Naive thymus-derived CD4-positive, alpha-beta T cell (primary cell): ENCODE data around the gene KCNA2. TPM values are rescaled to one million over a fixed set of nuclear protein-coding genes. Genes with fewer than 3 reads are reported as not detected.

ENCODE experiments used
- ATAC-seq: fragments of 150-1000 bp; cut with Tn5 transposase; 2 replicates; pipeline ENCODE4 v1.10.0; 2021; ENCODE audit warnings: mild to moderate bottlenecking, moderate library complexity
- CTCF ChIA-PET: fragments of 350-600 bp; sonication (Branson Sonifier 250); formaldehyde crosslinking; loops from one replicate; lab custom pipeline; 2021; ENCODE audit warnings: antibody characterized with exemption; lab: Charles Lee
- POLR2A ChIA-PET: fragments of 350-600 bp; sonication (Branson Sonifier 250); formaldehyde crosslinking; loops from one replicate; lab custom pipeline; 2021; ENCODE audit warnings: antibody characterized with exemption, inconsistent platforms; lab: Charles Lee
- DNase-seq, 9 donors: peaks; one replicate each; pipeline versions ENCODE4 v3.0.0 to v3.0.0-alpha.2; 2020 to 2022; ENCODE audit warnings: mixed read lengths in 1 of 9
- H3K27ac ChIP-seq: one replicate; pipeline ENCODE4 v1.7.0; 2013; ENCODE audit warnings: mild to moderate bottlenecking, low read depth, low read length, moderate library complexity
- H3K27me3 ChIP-seq, 2 donors: one replicate each; pipeline ENCODE4 v1.7.0; 2013; ENCODE audit warnings: low read length in 2 of 2, mild to moderate bottlenecking in 2 of 2, moderate library complexity in 2 of 2; ENCODE audit not compliant: control insufficient read depth in 2 of 2, insufficient read depth in 2 of 2
- H3K36me3 ChIP-seq, 3 experiments: 1 replicate in 2 of 3; 2 replicates in 1 of 3; pipeline ENCODE4 v1.7.0; 2013; ENCODE audit warnings: low read length in 3 of 3, mild to moderate bottlenecking in 3 of 3, moderate library complexity in 1 of 3; ENCODE audit not compliant: insufficient read depth in 3 of 3, control insufficient read depth in 2 of 3
- H3K4me1 ChIP-seq, 2 donors: one replicate each; pipeline ENCODE4 v1.7.0; 2013; ENCODE audit warnings: low read length in 2 of 2, mild to moderate bottlenecking in 2 of 2, moderate library complexity in 1 of 2; ENCODE audit not compliant: control insufficient read depth in 2 of 2, insufficient read depth in 2 of 2
- H3K4me3 ChIP-seq: 2 replicates; pipeline ENCODE4 v1.7.0; 2013; ENCODE audit warnings: mild to moderate bottlenecking, low read length
- H3K9me3 ChIP-seq, 3 experiments: 1 replicate in 2 of 3; 2 replicates in 1 of 3; pipeline ENCODE4 v1.7.0; 2013; ENCODE audit warnings: low read length in 3 of 3; ENCODE audit not compliant: control insufficient read depth in 2 of 3
- H3K27ac Mint-ChIP-seq, 9 donors: one replicate each; pipeline ENCODE4 v1.8.0; 2020 to 2022; ENCODE audit warnings: mixed read lengths in 9 of 9, mild to moderate bottlenecking in 8 of 9, moderate library complexity in 5 of 9, inconsistent platforms in 2 of 9
- H3K27me3 Mint-ChIP-seq, 5 donors: one replicate each; pipeline ENCODE4 v1.8.0; 2021 to 2022; ENCODE audit warnings: mixed read lengths in 5 of 5, mild to moderate bottlenecking in 1 of 5
- H3K36me3 Mint-ChIP-seq, 5 donors: one replicate each; pipeline ENCODE4 v1.8.0; 2020 to 2022; ENCODE audit warnings: mixed read lengths in 5 of 5, mild to moderate bottlenecking in 3 of 5, inconsistent platforms in 1 of 5
- H3K4me1 Mint-ChIP-seq, 7 donors: one replicate each; pipeline ENCODE4 v1.8.0; 2020 to 2022; ENCODE audit warnings: mixed read lengths in 7 of 7, mild to moderate bottlenecking in 3 of 7, inconsistent platforms in 1 of 7
- H3K4me3 Mint-ChIP-seq, 10 donors: one replicate each; pipeline ENCODE4 v1.8.0; 2020 to 2022; ENCODE audit warnings: mild to moderate bottlenecking in 10 of 10, mixed read lengths in 10 of 10, moderate library complexity in 6 of 10, inconsistent platforms in 2 of 10
- H3K9me3 Mint-ChIP-seq, 11 donors: one replicate each; pipeline ENCODE4 v1.8.0; 2020 to 2022; ENCODE audit warnings: mixed read lengths in 11 of 11, mild to moderate bottlenecking in 4 of 11, inconsistent platforms in 1 of 11, moderate library complexity in 1 of 11
- intact Hi-C, 2 donors: fragments of 100-400 bp; cut with micrococcal nuclease; formaldehyde crosslinking; loops; one replicate each; pipeline ENCODE4 v1.15.1; 2023
- polyA plus RNA-seq, 2 donors: library from polyadenylated mRNA; unstranded; fragments of 300-500 nt; fragmentation: Illumina TruSeq; gene quantifications; one replicate each; pipeline ENCODE4 v1.2.3, GENCODE V29; 2021
- total RNA-seq, 6 experiments: library from RNA in 5 of 6; stranded (reverse) in 5 of 6; gene quantifications; 1 replicate in 5 of 6; 2 replicates in 1 of 6; pipeline ENCODE4 v1.2.3 and lab custom pipeline; 2021 to 2026

KCNA2 gene
- total and polyA plus RNA-seq, 7 experiments from 2014 or later = 0.62 to 4.6 (median 1.2) TPM; not detected in 2

DNA sequence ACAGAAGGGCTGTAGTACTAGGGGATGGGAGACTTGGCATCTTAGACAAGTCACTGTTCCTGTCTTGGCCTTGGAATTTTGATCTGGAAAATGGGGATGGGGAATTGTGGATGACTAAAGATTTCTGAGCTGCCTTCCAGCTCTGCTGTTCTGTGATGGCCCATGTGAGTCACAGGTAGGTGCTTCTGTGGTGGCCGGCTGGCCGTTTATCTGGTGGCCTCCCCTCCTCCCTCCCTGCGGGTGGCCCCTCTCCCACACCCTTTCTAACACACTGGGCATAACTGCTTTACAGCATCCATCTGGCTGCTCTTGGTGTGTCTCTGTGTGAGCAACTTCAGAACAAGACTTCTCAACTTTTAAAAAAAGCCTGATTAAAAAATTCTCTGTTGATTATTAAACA lies 35.9 kb downstream of the KCNA2 start:
- Mint-ChIP-seq H3K9me3 (peaks cover 0 to 1% (median 0%) of the 10 kb centered on the region in 11 donors), H3K27me3 (peaks cover 15 to 67% (median 31%) of the 10 kb centered on the region in 5 donors), H3K4me1 (no peaks in the 10 kb centered on the region), H3K4me3 (no peak overlapping the region), H3K36me3 (no peaks in the 10 kb centered on the region), H3K27ac (no peak overlapping the region)
- no peaks in the 10 kb centered on the region for H3K36me3 ChIP-seq
- H3K27me3 ChIP-seq = peaks cover 0 to 3% of the 10 kb centered on the region in 2 donors
- ATAC-seq = no peak
- intact Hi-C loops = no loop called here
- DNase-seq = no peak
- POLR2A ChIA-PET = no interaction called here
- no peak overlapping the region for H3K4me3 ChIP-seq
- CTCF ChIA-PET = no interaction called here
- no peaks in the 10 kb centered on the region for H3K4me1 ChIP-seq
- no peak overlapping the region for H3K27ac ChIP-seq
- H3K9me3 ChIP-seq = no peaks in the 10 kb centered on the region

DNA sequence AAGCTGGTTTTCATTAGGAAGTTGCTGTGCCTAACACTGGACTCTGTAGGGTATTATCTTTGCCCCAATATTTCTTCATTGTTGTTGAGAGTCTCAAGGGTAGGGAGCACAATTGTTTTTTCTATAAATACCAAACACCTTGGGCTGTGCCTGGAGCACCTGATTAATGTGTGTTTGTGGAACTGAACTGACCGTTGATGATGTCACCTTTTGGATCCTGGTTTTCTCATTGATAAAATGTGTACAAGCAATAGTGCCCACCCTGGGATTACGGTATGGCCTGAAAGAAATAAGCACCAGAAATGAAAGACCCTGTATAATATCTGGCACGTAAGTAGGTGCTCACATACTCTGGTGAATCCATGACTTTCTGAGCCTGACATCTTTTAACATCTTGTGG lies 39.3 kb downstream of the KCNA2 start:
- H3K4me3 Mint-ChIP-seq = no peak overlapping the region

DNA sequence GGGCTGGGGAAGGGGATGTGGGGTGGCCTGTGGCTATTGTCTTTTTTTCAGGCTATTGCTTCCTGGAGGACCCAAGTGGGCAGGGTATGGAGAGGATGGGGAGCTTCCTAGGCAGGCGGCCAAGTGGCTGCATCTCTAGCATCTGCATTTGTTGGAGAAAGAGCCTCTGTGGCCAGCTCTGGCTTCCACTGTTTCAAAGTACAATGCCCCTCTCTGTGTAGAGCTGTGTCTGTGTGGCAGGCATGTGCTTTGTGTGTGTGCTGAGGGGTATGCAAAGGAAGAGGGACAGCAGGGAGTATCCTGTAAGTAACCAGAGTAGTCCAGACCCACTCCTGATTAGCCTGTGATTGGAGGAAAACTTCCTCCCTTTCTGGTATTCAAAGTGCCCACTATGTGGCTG lies 40.6 kb downstream of the KCNA2 start:
- POLR2A ChIA-PET = no interaction called here
- no peaks in the 10 kb centered on the region for H3K36me3 ChIP-seq
- peaks cover 5 to 39% (median 19%) of the 10 kb centered on the region in 5 donors for H3K27me3 Mint-ChIP-seq
- no peaks in the 10 kb centered on the region for H3K9me3 ChIP-seq
- no peaks in the 10 kb centered on the region for H3K36me3 Mint-ChIP-seq
- ATAC-seq (no peak), DNase-seq (no peak)
- no peak overlapping the region for H3K27ac ChIP-seq
- no peaks in the 10 kb centered on the region for H3K4me1 Mint-ChIP-seq
- H3K4me3 ChIP-seq = no peak overlapping the region
- H3K9me3 Mint-ChIP-seq = no peaks in the 10 kb centered on the region
- H3K4me3 Mint-ChIP-seq = no peak overlapping the region
- no peak overlapping the region for H3K27ac Mint-ChIP-seq
- H3K27me3 ChIP-seq = peaks cover 0 to 3% of the 10 kb centered on the region in 2 donors
- intact Hi-C loops = no loop called here
- H3K4me1 ChIP-seq = no peaks in the 10 kb centered on the region
- CTCF ChIA-PET = no interaction called here

More for the DNA sequence above, 39.3 kb downstream of the KCNA2 start:
- no peak overlapping the region for H3K27ac Mint-ChIP-seq
- no peaks in the 10 kb centered on the region for H3K36me3 Mint-ChIP-seq
- intact Hi-C loops = no loop called here
- H3K27me3 Mint-ChIP-seq = peaks cover 15 to 49% (median 28%) of the 10 kb centered on the region in 5 donors
- Histone ChIP-seq H3K4me3 (no peak overlapping the region), H3K27ac (no peak overlapping the region), H3K9me3 (no peaks in the 10 kb centered on the region), H3K36me3 (no peaks in the 10 kb centered on the region), H3K4me1 (no peaks in the 10 kb centered on the region), H3K27me3 (peaks cover 0 to 3% of the 10 kb centered on the region in 2 donors)
- H3K4me1 Mint-ChIP-seq = no peaks in the 10 kb centered on the region
- POLR2A ChIA-PET = no interaction called here
- peaks cover 0 to 1% (median 0%) of the 10 kb centered on the region in 11 donors for H3K9me3 Mint-ChIP-seq
- ATAC-seq (no peak), DNase-seq (no peak)
- CTCF ChIA-PET = no interaction called here

GRCh38 chr1:110563089-110563488 lies 43.1 kb downstream of the KCNA2 start:
- no peak overlapping the region for H3K4me3 ChIP-seq
- ChIA-PET CTCF (interaction anchor here (0.6 kb wide), 1 partner anchor 39 kb away, joined by 4 read pairs; no protein-coding TSS in a partner anchor), POLR2A (no interaction called here)
- H3K9me3 ChIP-seq = no peaks in the 10 kb centered on the region
- no peaks in the 10 kb centered on the region for H3K9me3 Mint-ChIP-seq
- no peaks in the 10 kb centered on the region for H3K36me3 Mint-ChIP-seq
- no peak overlapping the region for H3K4me3 Mint-ChIP-seq
- no peak for ATAC-seq
- peaks cover 9 to 38% (median 20%) of the 10 kb centered on the region in 5 donors for H3K27me3 Mint-ChIP-seq
- H3K27ac Mint-ChIP-seq = no peak overlapping the region
- no peaks in the 10 kb centered on the region for H3K4me1 Mint-ChIP-seq
- H3K4me1 ChIP-seq = no peaks in the 10 kb centered on the region
- intact Hi-C loops = no loop called here
- DNase-seq = no peak
- H3K27me3 ChIP-seq = peaks cover 0 to 4% of the 10 kb centered on the region in 2 donors
- H3K36me3 ChIP-seq = no peaks in the 10 kb centered on the region
- no peak overlapping the region for H3K27ac ChIP-seq

GRCh38 chr1:110561596-110561995 lies 44.6 kb downstream of the KCNA2 start:
- no peak overlapping the region for H3K4me3 Mint-ChIP-seq
- Histone ChIP-seq H3K9me3 (no peaks in the 10 kb centered on the region), H3K27me3 (peaks cover 0 to 5% of the 10 kb centered on the region in 2 donors), H3K27ac (no peak overlapping the region), H3K4me1 (no peaks in the 10 kb centered on the region), H3K36me3 (no peaks in the 10 kb centered on the region), H3K4me3 (no peak overlapping the region)
- intact Hi-C loops = no loop called here
- DNase-seq = no peak
- ChIA-PET POLR2A (interaction anchor here (1.0 kb wide), 1 partner anchor 45 kb away, joined by 3 read pairs; the partner anchor contains the start of gene KCNA2), CTCF (no interaction called here)
- H3K27ac Mint-ChIP-seq = no peak overlapping the region
- H3K36me3 Mint-ChIP-seq = no peaks in the 10 kb centered on the region
- peaks cover 15 to 37% (median 31%) of the 10 kb centered on the region in 5 donors for H3K27me3 Mint-ChIP-seq
- no peaks in the 10 kb centered on the region for H3K9me3 Mint-ChIP-seq
- no peaks in the 10 kb centered on the region for H3K4me1 Mint-ChIP-seq
- no peak for ATAC-seq

- Mint-ChIP-seq H3K4me3 (no peak overlapping the region), H3K36me3 (no peaks in the 10 kb centered on the region), H3K9me3 (no peaks in the 10 kb centered on the region), H3K4me1 (peaks cover 0 to 8% (median 0%) of the 10 kb centered on the region in 7 donors), H3K27me3 (peaks cover 29 to 50% (median 35%) of the 10 kb centered on the region in 5 donors), H3K27ac (no peak overlapping the region)
- no peaks in the 10 kb centered on the region for H3K9me3 ChIP-seq
- no peaks in the 10 kb centered on the region for H3K4me1 ChIP-seq
- ATAC-seq (no peak), DNase-seq (no peak)
- CTCF ChIA-PET = no interaction called here
- H3K27ac ChIP-seq = no peak overlapping the region
- H3K27me3 ChIP-seq = peaks cover 0 to 9% of the 10 kb centered on the region in 2 donors
- POLR2A ChIA-PET = no interaction called here
- intact Hi-C loops = loop anchor here in 1 of 2 donors (5.0 kb wide), 1 partner anchor 128 kb away; no protein-coding TSS in a partner anchor
- H3K4me3 ChIP-seq = no peak overlapping the region
- no peaks in the 10 kb centered on the region for H3K36me3 ChIP-seq
Observed at GRCh38 chr1:110559157-110559556, 47.0 kb downstream of the KCNA2 start.

- Mint-ChIP-seq H3K4me3 (no peak overlapping the region), H3K27me3 (peaks cover 40 to 58% (median 43%) of the 10 kb centered on the region in 5 donors), H3K27ac (no peak overlapping the region), H3K36me3 (peaks cover 0 to 4% (median 0%) of the 10 kb centered on the region in 5 donors), H3K4me1 (peaks cover 0 to 8% (median 0%) of the 10 kb centered on the region in 7 donors), H3K9me3 (no peaks in the 10 kb centered on the region)
- Histone ChIP-seq H3K9me3 (no peaks in the 10 kb centered on the region), H3K27ac (no peak overlapping the region), H3K36me3 (no peaks in the 10 kb centered on the region), H3K4me3 (no peak overlapping the region), H3K27me3 (peaks cover 0 to 9% of the 10 kb centered on the region in 2 donors), H3K4me1 (no peaks in the 10 kb centered on the region)
- intact Hi-C loops = loop anchor here in 1 of 2 donors (5.0 kb wide), 1 partner anchor 130 kb away; no protein-coding TSS in a partner anchor
- no peak for DNase-seq
- ChIA-PET POLR2A (no interaction called here), CTCF (interaction anchor here (0.7 to 1.1 kb wide), 3 partner anchors 62 to 225 kb away, joined by 3 to 6 read pairs (median 4); no protein-coding TSS in a partner anchor)
- no peak for ATAC-seq
Observed at GRCh38 chr1:110557481-110557880, 48.7 kb downstream of the KCNA2 start.
